Skeletal muscle cell (primary cell): Measurements from ENCODE around the gene ATP10A.
"Not testable (repeated sequence)": the region's sequence is repeated elsewhere in the genome, so short reads cannot be mapped to it uniquely, and the experiment has no call there.

ENCODE experiments used
- DNase-seq: peaks from one replicate; pipeline ENCODE4 v3.0.0-alpha.2; 2010; ENCODE audit warnings: low read depth
- H3K4me3 ChIP-seq: 2 replicates; pipeline ENCODE4 v1.5.1; 2011; ENCODE audit warnings: low read depth, mild to moderate bottlenecking, control low read depth, low read length, moderate library complexity

Gene ATP10A

GRCh38 chr15:25761971-25762662 is 101.0 kb downstream of the ATP10A start:
- H3K4me3 ChIP-seq: no peak overlapping the region
- DNase-seq: no peak

GRCh38 chr15:25759421-25759820 is 103.7 kb downstream of the ATP10A start:
- H3K4me3 ChIP-seq: no peak overlapping the region
- no peak for DNase-seq

- not testable (repeated sequence) for H3K4me3 ChIP-seq, DNase-seq
Measured at GRCh38 chr15:25758612-25759011, 104.5 kb downstream of the ATP10A start.

GRCh38 chr15:25743548-25744275 is 119.4 kb downstream of the ATP10A start:
- no peak for DNase-seq
- H3K4me3 ChIP-seq: no peak overlapping the region

DNA sequence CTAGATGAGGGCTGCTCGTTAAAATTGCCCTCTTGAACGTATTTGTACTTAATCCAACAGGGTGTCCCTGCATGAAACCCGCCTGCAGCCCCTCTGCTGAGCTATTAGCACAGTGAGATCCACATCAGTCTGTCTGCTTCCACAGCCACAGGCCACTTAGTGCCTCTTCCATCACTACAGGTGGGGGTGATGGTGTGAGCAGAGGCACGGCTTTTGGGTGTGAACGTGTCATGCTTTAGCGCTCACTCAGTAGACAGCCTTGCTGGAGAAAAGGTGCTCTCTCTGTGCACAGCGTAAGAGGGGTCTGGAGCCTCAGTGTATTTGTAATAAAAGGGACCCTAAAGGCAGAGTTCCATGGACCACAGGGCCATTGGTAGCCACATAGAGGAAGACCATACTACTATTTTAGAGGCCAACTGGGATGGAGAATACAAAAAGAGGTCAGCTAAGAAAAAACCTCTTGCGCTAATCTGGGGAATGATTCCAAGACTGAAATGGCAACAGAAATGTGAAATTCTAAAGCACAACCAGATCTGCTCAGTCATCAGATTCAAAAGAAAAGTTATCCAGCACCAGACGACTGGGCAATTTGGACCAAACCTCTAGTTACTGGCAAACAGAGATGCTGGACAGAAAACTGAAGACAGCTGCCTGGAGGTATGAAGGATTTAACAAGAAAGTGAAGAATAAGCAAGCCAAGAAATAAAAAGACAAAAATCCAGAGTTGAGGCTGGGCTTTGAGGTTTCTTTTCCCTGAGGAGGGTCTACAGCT is 120.2 kb downstream of the ATP10A start:
- no peak overlapping the region for H3K4me3 ChIP-seq
- no peak for DNase-seq

- H3K4me3 ChIP-seq: no peak overlapping the region
- DNase-seq: no peak
Measured at GRCh38 chr15:25742041-25742730, 120.9 kb downstream of the ATP10A start.

DNA sequence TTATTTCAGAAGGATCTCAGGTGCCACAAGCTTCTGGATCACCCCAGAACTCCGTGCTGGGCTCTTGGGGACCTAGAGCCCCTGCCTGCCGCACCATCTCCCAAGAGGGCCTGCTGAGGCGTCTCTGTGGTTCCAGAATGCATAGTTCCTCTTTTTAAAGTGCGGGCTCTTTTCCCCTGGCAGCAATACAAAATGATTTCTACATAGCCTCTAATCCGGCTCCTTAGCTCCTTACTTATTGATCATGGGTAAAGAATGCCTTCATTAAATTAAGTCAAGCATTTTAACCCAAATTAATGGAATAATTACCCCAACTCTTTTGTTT is 121.9 kb downstream of the ATP10A start:
- no peak for DNase-seq
- no peak overlapping the region for H3K4me3 ChIP-seq

GRCh38 chr15:25740383-25741255 is 122.5 kb downstream of the ATP10A start:
- H3K4me3 ChIP-seq: no peak overlapping the region
- no peak for DNase-seq

GRCh38 chr15:25739687-25740121 is 123.4 kb downstream of the ATP10A start:
- no peak overlapping the region for H3K4me3 ChIP-seq
- peak; percentile 44 for DNase-seq

DNA sequence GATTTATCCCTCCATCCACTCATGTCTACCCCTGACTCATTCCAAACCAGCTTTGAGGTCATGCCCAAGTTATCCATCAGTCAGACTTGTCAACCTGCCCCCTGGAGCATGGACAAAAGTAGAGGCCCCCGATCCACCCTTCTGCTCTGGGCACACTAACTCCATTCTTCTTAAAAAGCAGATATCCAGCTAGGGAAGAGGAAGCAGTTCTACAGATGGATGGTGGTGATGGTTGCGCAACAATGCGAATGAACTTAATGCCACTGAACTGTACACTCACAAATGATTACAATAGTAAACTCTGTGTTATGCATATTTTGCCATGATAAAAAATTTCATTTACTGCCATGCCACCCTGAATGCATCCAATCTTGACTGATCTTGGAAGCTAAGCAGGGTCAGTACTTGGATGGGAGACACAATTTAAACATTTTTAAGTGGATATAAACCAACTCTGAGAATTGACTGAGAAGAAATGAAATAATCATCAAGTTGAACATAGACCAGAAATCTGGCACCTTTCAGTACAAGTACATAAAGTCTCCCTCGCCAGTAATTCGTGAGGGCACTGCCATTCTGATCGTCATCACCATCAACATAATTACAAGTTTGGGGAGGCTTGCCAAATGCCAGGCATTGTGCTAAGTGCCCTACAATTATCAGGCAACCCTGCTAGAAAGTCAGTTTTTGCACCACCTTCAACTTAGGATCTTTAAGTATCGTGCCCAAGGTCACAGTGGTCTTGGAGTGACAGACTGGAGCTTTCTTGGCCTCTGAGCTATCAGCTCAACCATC is 124.8 kb downstream of the ATP10A start:
- no peak for DNase-seq
- no peak overlapping the region for H3K4me3 ChIP-seq

DNA sequence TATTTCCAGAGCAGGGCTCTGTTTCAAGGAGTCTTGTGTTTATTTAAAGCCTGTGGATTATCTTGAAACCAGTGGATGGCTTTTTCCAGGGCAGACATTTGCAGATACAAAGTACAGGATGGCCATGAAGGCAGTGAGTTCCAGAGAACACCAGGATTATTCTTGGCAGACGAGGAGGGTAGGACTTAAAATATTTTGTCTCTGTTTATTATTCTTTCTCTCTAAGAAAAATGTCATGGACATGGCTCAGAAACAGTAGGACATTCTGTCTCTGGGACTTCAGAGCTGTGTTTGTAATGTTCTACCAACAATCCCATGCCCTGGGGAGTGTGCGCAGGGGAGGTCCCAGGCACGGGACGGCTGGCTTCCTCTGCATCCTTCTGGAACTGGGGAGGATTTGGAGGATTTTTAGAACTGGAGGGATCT is 125.9 kb downstream of the ATP10A start:
- H3K4me3 ChIP-seq: no peak overlapping the region
- DNase-seq: no peak

GRCh38 chr15:25736461-25736860 is 126.7 kb downstream of the ATP10A start:
- no peak for DNase-seq
- no peak overlapping the region for H3K4me3 ChIP-seq

GRCh38 chr15:25735550-25736384 is 127.4 kb downstream of the ATP10A start:
- H3K4me3 ChIP-seq: no peak overlapping the region
- no peak for DNase-seq

DNA sequence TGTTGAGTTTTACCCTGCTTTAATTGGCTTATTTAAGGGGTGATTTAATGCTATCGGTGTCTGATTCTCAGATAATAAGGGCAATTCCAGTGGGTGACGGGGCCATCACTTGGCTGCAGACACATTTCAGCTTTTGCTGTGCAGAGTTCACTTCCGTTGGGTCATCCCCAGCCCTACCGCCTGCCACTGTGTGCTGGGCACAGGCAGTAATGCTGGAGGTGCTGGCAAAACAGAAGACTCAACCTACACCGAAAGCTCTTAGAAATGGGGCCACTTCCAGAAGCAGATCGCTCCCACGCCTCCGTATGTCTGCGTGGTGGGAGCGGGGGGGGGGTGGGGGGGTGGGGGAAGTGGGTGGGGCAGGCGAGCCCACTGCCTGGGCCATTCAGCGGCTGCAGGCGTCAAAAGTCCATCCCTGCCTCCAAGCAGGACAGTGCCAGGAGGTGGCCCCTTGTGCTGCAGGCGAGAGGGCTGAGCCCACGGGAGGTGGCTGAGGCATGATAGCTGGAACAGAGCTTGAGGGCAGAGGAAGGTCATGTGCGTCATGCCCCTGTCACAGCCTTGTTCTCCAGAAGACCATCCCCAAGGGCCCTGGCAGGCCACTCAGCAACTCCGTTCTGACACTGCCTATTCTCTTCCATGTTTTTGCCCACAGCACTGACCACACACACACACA is 128.3 kb downstream of the ATP10A start:
- no peak for DNase-seq

DNA sequence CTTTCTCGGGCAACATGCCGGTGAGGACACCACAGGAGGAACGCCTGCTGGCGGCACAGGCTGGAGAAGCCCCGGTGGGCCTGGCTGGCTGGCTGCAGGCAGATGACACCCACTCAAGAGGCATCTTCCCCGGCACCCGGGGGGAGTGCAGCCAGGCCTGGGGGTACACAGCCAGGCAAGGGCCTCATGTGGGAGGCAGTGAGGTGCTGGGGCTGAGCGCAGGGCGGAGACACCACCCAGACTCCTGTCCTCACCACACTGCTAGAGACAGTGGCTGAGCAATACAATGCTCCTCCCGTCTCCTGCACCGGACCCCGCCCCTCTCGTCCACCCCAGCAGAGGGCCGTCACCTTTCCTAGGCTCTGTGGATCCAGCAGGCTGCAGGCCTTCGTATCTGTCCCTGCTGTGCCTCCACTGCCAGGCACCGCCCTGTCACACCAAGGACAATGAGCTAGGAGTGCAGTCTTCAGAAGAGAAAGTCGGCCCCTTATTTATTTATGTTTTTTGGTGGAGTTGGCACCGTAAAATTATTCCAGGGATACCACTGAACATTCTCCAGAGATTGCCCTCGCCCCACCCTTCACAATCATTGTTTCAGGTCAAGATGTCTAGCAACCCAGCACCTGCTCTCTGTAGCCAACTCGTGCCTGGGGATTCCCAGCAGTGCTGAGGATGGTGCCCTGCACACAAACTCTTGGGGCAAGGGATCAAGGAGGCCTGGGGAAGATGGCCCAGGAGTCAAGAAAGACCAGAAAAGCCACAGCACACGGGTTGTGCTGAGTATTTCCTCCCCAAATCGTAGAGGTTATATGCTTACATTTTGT is 129.1 kb downstream of the ATP10A start:
- H3K4me3 ChIP-seq: no peak overlapping the region

More for the DNA sequence above, 128.3 kb downstream of the ATP10A start:
- H3K4me3 ChIP-seq: no peak overlapping the region

More for the DNA sequence above, 129.1 kb downstream of the ATP10A start:
- no peak for DNase-seq
